ENCODE data around the gene BOC.

DNA sequence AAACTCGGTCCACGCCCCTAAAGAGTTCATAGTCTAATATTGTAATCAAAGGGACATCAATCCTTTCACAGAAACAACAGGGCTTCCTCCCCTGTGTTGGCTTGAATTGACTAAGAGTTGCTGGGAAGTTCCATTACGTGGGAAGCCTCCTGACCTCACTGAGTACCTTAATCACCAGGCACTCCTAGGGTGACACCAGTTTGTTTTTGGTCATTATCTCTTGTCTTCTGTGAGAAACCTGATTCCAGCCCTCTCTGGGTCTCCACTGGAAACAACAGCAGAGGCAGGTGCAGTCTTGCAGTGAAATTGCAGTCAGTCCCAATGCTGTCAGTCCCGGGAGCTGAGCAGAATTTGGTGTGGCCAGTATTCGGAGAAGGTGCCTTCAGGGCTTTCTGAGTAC is 55.4 kb downstream of the BOC start:
- TF ChIP-seq, protein P1, sequence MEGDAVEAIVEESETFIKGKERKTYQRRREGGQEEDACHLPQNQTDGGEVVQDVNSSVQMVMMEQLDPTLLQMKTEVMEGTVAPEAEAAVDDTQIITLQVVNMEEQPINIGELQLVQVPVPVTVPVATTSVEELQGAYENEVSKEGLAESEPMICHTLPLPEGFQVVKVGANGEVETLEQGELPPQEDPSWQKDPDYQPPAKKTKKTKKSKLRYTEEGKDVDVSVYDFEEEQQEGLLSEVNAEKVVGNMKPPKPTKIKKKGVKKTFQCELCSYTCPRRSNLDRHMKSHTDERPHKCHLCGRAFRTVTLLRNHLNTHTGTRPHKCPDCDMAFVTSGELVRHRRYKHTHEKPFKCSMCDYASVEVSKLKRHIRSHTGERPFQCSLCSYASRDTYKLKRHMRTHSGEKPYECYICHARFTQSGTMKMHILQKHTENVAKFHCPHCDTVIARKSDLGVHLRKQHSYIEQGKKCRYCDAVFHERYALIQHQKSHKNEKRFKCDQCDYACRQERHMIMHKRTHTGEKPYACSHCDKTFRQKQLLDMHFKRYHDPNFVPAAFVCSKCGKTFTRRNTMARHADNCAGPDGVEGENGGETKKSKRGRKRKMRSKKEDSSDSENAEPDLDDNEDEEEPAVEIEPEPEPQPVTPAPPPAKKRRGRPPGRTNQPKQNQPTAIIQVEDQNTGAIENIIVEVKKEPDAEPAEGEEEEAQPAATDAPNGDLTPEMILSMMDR (IDR thresholded peaks at IDR 0.05): no peak
- TF ChIP-seq POLR2A (IDR thresholded peaks at IDR 0.05) (no peak), POLR2AphosphoS5 (IDR thresholded peaks at IDR 0.05) (no peak), EP300 (IDR thresholded peaks at IDR 0.05) (no peak)
